Measurements from ENCODE around the gene ARHGAP40. TPM values are rescaled to one million over a fixed set of nuclear protein-coding genes. Genes with fewer than 3 reads are reported as not detected.

The ARHGAP40 gene
- total RNA-seq, 3 donors from 2014 or later: 33.8 to 35.9 TPM; not detected in 1

GRCh38 chr20:38617830-38618196 is 16.2 kb downstream of the ARHGAP40 start:
- no peak overlapping the region for H3K4me3 ChIP-seq
- H3K36me3 ChIP-seq: no peaks in the 10 kb centered on the region
- no peaks in the 10 kb centered on the region for H3K9me3 ChIP-seq
- no peak overlapping the region for H3K27ac ChIP-seq
- H3K27me3 ChIP-seq: peaks cover 0 to 12% of the 10 kb centered on the region in 2 donors
- no peak for DNase-seq (ENCODE audit: low spot score in 2 of 2)
- H3K4me1 ChIP-seq: no peaks in the 10 kb centered on the region
- intact Hi-C loops (cut with DNase I; ENCODE audit: low total_unique reads): no loop called here
- TF ChIP-seq CTCF (IDR thresholded peaks at IDR 0.05) (no peak), POLR2AphosphoS5 (IDR thresholded peaks at IDR 0.05) (no peak), POLR2A (IDR thresholded peaks at IDR 0.05) (no peak)

GRCh38 chr20:38620441-38620840 is 18.8 kb downstream of the ARHGAP40 start:
- no peak for DNase-seq (ENCODE audit: low spot score in 2 of 2)
- Histone ChIP-seq H3K4me3 (no peak overlapping the region), H3K27me3 (peaks cover 0 to 9% of the 10 kb centered on the region in 2 donors), H3K4me1 (no peaks in the 10 kb centered on the region), H3K36me3 (no peaks in the 10 kb centered on the region), H3K9me3 (no peaks in the 10 kb centered on the region), H3K27ac (no peak overlapping the region)
- intact Hi-C loops (cut with DNase I; ENCODE audit: low total_unique reads): no loop called here
- no peak for TF ChIP-seq POLR2A (IDR thresholded peaks at IDR 0.05)
- TF ChIP-seq POLR2AphosphoS5 (IDR thresholded peaks at IDR 0.05): no peak
- no peak for TF ChIP-seq CTCF (IDR thresholded peaks at IDR 0.05)

GRCh38 chr20:38623061-38623460 is 21.5 kb downstream of the ARHGAP40 start:
- Histone ChIP-seq H3K4me3 (no peak overlapping the region), H3K4me1 (no peaks in the 10 kb centered on the region), H3K36me3 (no peaks in the 10 kb centered on the region), H3K9me3 (no peaks in the 10 kb centered on the region), H3K27me3 (no peaks in the 10 kb centered on the region), H3K27ac (no peak overlapping the region)
- DNase-seq (ENCODE audit: low spot score in 2 of 2): no peak
- intact Hi-C loops (cut with DNase I; ENCODE audit: low total_unique reads): no loop called here
- TF ChIP-seq CTCF (IDR thresholded peaks at IDR 0.05) (no peak), POLR2A (IDR thresholded peaks at IDR 0.05) (no peak), POLR2AphosphoS5 (IDR thresholded peaks at IDR 0.05) (no peak)

DNA sequence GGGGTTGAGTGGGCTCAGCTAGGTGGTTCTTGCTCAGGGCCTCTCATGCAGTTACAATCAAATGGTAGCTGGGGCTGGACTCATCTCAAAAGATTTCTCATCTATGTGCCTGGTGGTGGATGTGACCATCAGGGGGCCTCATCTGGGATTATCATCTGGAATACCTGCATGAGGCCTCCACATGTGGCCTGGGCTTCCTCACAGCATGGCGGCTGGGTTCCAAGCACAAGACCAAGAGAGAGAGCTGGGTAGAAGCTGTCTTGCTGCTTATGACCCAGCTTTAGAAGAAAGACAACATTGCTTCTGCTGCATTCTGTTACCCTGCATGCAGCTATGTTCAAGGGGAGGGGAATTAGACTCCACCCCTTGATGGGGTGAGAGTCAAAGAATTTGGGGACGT is 22.5 kb downstream of the ARHGAP40 start:
- TF ChIP-seq CTCF (IDR thresholded peaks at IDR 0.05) (no peak), POLR2A (IDR thresholded peaks at IDR 0.05) (no peak), POLR2AphosphoS5 (IDR thresholded peaks at IDR 0.05) (no peak)
- H3K27ac ChIP-seq: no peak overlapping the region
- intact Hi-C loops (cut with DNase I; ENCODE audit: low total_unique reads): no loop called here

DNA sequence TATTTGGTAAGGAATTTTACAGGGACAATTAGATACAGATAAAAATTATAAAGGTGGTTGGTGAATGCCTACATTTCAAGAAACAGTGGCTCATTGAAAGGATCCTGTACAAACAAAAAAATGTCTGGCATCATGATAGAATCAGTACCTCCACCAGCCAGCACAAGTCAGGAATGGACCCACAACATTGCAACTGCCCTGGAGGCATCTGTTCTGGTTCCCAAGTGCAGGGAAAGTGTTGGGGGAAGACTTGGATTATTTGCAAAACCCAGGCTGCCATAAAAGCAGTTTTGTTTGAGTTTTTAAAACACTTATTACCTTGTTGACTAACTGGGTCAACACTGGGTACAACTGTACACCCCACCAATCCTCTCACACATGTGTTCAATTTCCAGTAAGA is 24.3 kb downstream of the ARHGAP40 start:
- no peaks in the 10 kb centered on the region for H3K9me3 ChIP-seq
- H3K36me3 ChIP-seq: no peaks in the 10 kb centered on the region
- no peaks in the 10 kb centered on the region for H3K4me1 ChIP-seq
- TF ChIP-seq CTCF (IDR thresholded peaks at IDR 0.05): no peak
- no peak for TF ChIP-seq POLR2A (IDR thresholded peaks at IDR 0.05)
- no peak for TF ChIP-seq POLR2AphosphoS5 (IDR thresholded peaks at IDR 0.05)
- no peaks in the 10 kb centered on the region for H3K27me3 ChIP-seq
- intact Hi-C loops (cut with DNase I; ENCODE audit: low total_unique reads): no loop called here
- peak in 1 of 2 donors; percentile 40 for DNase-seq (ENCODE audit: low spot score in 2 of 2)
- H3K4me3 ChIP-seq: no peak overlapping the region
- H3K27ac ChIP-seq: no peak overlapping the region

More for the DNA sequence above, 22.5 kb downstream of the ARHGAP40 start:
- Histone ChIP-seq H3K4me1 (no peaks in the 10 kb centered on the region), H3K27me3 (no peaks in the 10 kb centered on the region), H3K36me3 (no peaks in the 10 kb centered on the region), H3K4me3 (no peak overlapping the region), H3K9me3 (no peaks in the 10 kb centered on the region)
- no peak for DNase-seq (ENCODE audit: low spot score in 2 of 2)
